Measurements from ENCODE around the gene DCAF7. TPM values are rescaled to one million over a fixed set of nuclear protein-coding genes. Genes with fewer than 3 reads are reported as not detected.

Gene DCAF7
- total RNA-seq, 2 experiments from 2014 or later: 11.3 to 11.9 TPM

- Histone ChIP-seq H3K4me1 (ENCODE audit: insufficient read depth, low read length) (peaks cover 8% of the 10 kb centered on the region), H3K4me3 (ENCODE audit: low read length) (no peak overlapping the region), H3K9me3 (ENCODE audit: control insufficient read depth in 1 of 2, insufficient read depth in 1 of 2, low read length in 2 of 2) (no peaks in the 10 kb centered on the region), H3K27me3 (ENCODE audit: control insufficient read depth in 1 of 2, insufficient read depth in 2 of 2, low read length in 2 of 2) (no peaks in the 10 kb centered on the region), H3K27ac (ENCODE audit: low read depth in 1 of 2, low read length in 2 of 2) (no peak overlapping the region), H3K36me3 (ENCODE audit: insufficient read depth, low read length) (peaks cover 64% of the 10 kb centered on the region)
- intact Hi-C loops (cut with DNase I, micrococcal nuclease): no loop called here
- Mint-ChIP-seq H3K27me3 (no peaks in the 10 kb centered on the region), H3K36me3 (ENCODE audit: low read depth) (peaks cover 84% of the 10 kb centered on the region), H3K9me3 (no peaks in the 10 kb centered on the region), H3K4me1 (ENCODE audit: low read depth) (peaks cover 30% of the 10 kb centered on the region), H3K27ac (peak overlapping the region; percentile 39), H3K4me3 (no peak overlapping the region)
- CTCF ChIA-PET: interaction anchor here (0.7 kb wide), 1 partner anchor 115 kb away, joined by 3 read pairs; no protein-coding TSS in a partner anchor
- ATAC-seq (ENCODE audit: poor library complexity) (no peak), DNase-seq (no peak)
- POLR2A ChIA-PET: no interaction called here
- TF ChIP-seq, protein P1, sequence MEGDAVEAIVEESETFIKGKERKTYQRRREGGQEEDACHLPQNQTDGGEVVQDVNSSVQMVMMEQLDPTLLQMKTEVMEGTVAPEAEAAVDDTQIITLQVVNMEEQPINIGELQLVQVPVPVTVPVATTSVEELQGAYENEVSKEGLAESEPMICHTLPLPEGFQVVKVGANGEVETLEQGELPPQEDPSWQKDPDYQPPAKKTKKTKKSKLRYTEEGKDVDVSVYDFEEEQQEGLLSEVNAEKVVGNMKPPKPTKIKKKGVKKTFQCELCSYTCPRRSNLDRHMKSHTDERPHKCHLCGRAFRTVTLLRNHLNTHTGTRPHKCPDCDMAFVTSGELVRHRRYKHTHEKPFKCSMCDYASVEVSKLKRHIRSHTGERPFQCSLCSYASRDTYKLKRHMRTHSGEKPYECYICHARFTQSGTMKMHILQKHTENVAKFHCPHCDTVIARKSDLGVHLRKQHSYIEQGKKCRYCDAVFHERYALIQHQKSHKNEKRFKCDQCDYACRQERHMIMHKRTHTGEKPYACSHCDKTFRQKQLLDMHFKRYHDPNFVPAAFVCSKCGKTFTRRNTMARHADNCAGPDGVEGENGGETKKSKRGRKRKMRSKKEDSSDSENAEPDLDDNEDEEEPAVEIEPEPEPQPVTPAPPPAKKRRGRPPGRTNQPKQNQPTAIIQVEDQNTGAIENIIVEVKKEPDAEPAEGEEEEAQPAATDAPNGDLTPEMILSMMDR (IDR thresholded peaks at IDR 0.05): no peak
Observed at GRCh38 chr17:63579633-63580032, 29.4 kb downstream of the DCAF7 start.

DNA sequence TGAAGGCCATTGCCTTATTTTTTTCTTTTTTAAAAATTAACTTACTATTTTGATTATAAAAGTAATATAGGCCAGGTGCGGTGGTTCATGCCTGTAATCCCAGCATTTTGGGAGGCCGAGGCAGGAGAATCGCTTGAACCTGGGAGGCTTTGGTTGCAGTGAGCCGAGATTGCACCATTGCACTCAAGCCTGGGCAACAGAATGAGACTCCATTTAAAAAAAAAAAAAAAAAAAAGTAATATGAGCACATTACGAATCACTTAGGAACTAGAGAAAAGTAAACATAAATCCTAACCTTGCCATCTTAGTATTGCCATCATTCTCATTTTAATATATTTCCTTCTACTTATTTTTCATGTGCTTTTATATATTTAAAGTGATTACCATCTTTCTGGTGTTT lies 37.5 kb downstream of the DCAF7 start:
- H3K36me3 ChIP-seq (ENCODE audit: insufficient read depth, low read length): peaks cover 82% of the 10 kb centered on the region
- no peak overlapping the region for H3K4me3 ChIP-seq (ENCODE audit: low read length)
- ATAC-seq (ENCODE audit: poor library complexity): no peak
- Mint-ChIP-seq H3K4me1 (ENCODE audit: low read depth) (peaks cover 24% of the 10 kb centered on the region), H3K36me3 (ENCODE audit: low read depth) (peaks cover 82% of the 10 kb centered on the region), H3K9me3 (no peaks in the 10 kb centered on the region), H3K27me3 (no peaks in the 10 kb centered on the region), H3K4me3 (no peak overlapping the region), H3K27ac (no peak overlapping the region)
- TF ChIP-seq, protein P1 (IDR thresholded peaks at IDR 0.05): no peak
- H3K4me1 ChIP-seq (ENCODE audit: insufficient read depth, low read length): peaks cover 18% of the 10 kb centered on the region
- POLR2A ChIA-PET: interaction anchor here (0.6 kb wide), 1 partner anchor 32 kb away, joined by 4 read pairs; no protein-coding TSS in a partner anchor
- no peak for DNase-seq
- CTCF ChIA-PET: no interaction called here
- intact Hi-C loops (cut with DNase I, micrococcal nuclease): no loop called here
- H3K27ac ChIP-seq (ENCODE audit: low read depth in 1 of 2, low read length in 2 of 2): no peak overlapping the region
- H3K27me3 ChIP-seq (ENCODE audit: control insufficient read depth in 1 of 2, insufficient read depth in 2 of 2, low read length in 2 of 2): no peaks in the 10 kb centered on the region
- H3K9me3 ChIP-seq (ENCODE audit: control insufficient read depth in 1 of 2, insufficient read depth in 1 of 2, low read length in 2 of 2): no peaks in the 10 kb centered on the region

GRCh38 chr17:63588797-63589196 lies 38.5 kb downstream of the DCAF7 start:
- intact Hi-C loops (cut with DNase I, micrococcal nuclease): no loop called here
- H3K27ac Mint-ChIP-seq: peak overlapping the region; percentile 44
- no peak overlapping the region for H3K4me3 Mint-ChIP-seq
- H3K4me1 Mint-ChIP-seq (ENCODE audit: low read depth): peaks cover 16% of the 10 kb centered on the region
- Histone ChIP-seq H3K4me1 (ENCODE audit: insufficient read depth, low read length) (peaks cover 18% of the 10 kb centered on the region), H3K27ac (ENCODE audit: low read depth in 1 of 2, low read length in 2 of 2) (no peak overlapping the region), H3K4me3 (ENCODE audit: low read length) (no peak overlapping the region), H3K36me3 (ENCODE audit: insufficient read depth, low read length) (peaks cover 78% of the 10 kb centered on the region), H3K27me3 (ENCODE audit: control insufficient read depth in 1 of 2, insufficient read depth in 2 of 2, low read length in 2 of 2) (no peaks in the 10 kb centered on the region), H3K9me3 (ENCODE audit: control insufficient read depth in 1 of 2, insufficient read depth in 1 of 2, low read length in 2 of 2) (no peaks in the 10 kb centered on the region)
- H3K9me3 Mint-ChIP-seq: no peaks in the 10 kb centered on the region
- H3K36me3 Mint-ChIP-seq (ENCODE audit: low read depth): peaks cover 75% of the 10 kb centered on the region
- ChIA-PET CTCF (no interaction called here), POLR2A (no interaction called here)
- ATAC-seq (ENCODE audit: poor library complexity) (no peak), DNase-seq (no peak)
- no peaks in the 10 kb centered on the region for H3K27me3 Mint-ChIP-seq
- TF ChIP-seq, protein P1 (IDR thresholded peaks at IDR 0.05): no peak
